ENCODE measurements around the gene OSBP2. TPM values are rescaled to one million over a fixed set of nuclear protein-coding genes. Genes with fewer than 3 reads are reported as not detected.

OSBP2 gene
- total RNA-seq, 4 donors from 2014 or later = 0.66 to 2.4 (median 1.6) TPM

DNA sequence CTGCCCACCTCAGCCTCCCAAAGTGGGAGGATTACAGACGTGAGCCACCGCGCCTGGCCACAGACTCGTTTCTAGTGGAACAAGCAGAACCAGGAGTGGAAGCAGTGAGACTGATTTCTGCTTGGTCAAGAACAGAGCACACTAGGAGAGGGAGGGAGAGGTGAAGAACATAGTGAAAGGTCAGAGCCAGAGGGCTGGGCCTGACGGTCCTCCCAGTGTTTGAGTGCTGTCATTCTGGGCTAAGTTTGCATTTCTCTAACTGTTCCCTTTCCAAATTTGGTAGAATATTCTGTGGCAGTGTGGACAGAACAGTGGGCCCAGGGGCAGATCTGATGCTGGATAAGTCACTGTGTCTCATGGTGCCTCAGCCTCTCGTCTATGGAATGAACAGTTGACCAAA, 55.2 kb downstream of the OSBP2 start:
- WGBS, 2 donors = 59 to 61% methylated on average over 6 of the region's 6 CpGs
- Histone ChIP-seq H3K4me1 (peaks cover 0 to 9% (median 0%) of the 10 kb centered on the region in 4 donors), H3K9me3 (no peaks in the 10 kb centered on the region), H3K27me3 (no peaks in the 10 kb centered on the region), H3K27ac (no peak overlapping the region), H3K4me3 (no peak overlapping the region), H3K36me3 (no peaks in the 10 kb centered on the region)
- no peak for DNase-seq (ENCODE audit: low spot score in 2 of 2)
- TF ChIP-seq, protein P1, sequence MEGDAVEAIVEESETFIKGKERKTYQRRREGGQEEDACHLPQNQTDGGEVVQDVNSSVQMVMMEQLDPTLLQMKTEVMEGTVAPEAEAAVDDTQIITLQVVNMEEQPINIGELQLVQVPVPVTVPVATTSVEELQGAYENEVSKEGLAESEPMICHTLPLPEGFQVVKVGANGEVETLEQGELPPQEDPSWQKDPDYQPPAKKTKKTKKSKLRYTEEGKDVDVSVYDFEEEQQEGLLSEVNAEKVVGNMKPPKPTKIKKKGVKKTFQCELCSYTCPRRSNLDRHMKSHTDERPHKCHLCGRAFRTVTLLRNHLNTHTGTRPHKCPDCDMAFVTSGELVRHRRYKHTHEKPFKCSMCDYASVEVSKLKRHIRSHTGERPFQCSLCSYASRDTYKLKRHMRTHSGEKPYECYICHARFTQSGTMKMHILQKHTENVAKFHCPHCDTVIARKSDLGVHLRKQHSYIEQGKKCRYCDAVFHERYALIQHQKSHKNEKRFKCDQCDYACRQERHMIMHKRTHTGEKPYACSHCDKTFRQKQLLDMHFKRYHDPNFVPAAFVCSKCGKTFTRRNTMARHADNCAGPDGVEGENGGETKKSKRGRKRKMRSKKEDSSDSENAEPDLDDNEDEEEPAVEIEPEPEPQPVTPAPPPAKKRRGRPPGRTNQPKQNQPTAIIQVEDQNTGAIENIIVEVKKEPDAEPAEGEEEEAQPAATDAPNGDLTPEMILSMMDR (IDR thresholded peaks at IDR 0.05) = no peak
- TF ChIP-seq POLR2A (IDR thresholded peaks at IDR 0.05) = no peak
- no peak for TF ChIP-seq EP300 (IDR thresholded peaks at IDR 0.05)

DNA sequence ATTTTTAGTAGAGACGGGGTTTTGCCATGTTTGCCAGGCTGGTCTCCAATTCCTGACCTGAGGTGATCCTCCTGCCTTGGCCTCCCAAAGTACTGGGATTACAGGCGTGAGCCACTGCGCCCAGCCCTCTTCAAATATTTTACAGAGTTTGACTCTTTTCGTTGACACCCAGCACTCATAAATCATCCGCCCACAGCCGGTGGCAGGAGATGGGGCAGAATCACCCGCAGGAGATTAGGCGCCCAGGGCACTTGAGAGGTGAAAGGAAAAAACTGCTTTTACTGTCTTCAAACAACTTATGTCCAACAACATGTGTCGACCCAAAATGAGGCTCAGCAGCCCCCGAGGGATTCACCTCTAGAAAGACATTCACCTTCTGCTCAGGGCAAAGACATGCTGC, 56.9 kb downstream of the OSBP2 start:
- H3K4me3 ChIP-seq = no peak overlapping the region
- TF ChIP-seq, protein P1 (IDR thresholded peaks at IDR 0.05) = no peak
- TF ChIP-seq POLR2A (IDR thresholded peaks at IDR 0.05) (no peak), EP300 (IDR thresholded peaks at IDR 0.05) (no peak)
- H3K27me3 ChIP-seq = no peaks in the 10 kb centered on the region
- H3K27ac ChIP-seq = no peak overlapping the region
- no peaks in the 10 kb centered on the region for H3K9me3 ChIP-seq
- WGBS, 2 donors = 81 to 85% methylated on average over 10 of the region's 10 CpGs
- peaks cover 0 to 9% (median 0%) of the 10 kb centered on the region in 4 donors for H3K4me1 ChIP-seq
- DNase-seq (ENCODE audit: low spot score in 2 of 2) = no peak
- no peaks in the 10 kb centered on the region for H3K36me3 ChIP-seq

DNA sequence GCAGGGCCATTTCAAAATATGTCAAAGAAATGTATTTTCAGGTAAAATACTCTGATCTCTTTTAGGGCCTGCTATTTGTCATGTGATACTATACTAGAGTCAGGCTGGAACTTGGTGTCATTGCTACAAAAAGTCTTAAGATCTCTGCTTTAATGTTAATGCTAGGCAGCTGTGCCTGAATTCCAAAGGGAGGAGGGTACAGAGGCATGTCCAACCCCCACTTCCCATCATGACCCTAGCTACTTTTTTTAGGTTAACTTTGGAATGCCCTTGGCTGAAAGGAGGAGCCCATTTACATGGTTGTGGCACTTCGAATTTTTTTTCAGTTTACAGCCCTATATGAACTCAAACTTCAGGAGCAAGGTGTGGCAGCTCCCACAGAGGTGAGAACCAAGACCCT, 58.1 kb downstream of the OSBP2 start:
- 38 to 52% methylated on average over 1 of the region's 1 CpG for WGBS, 2 donors
- Histone ChIP-seq H3K4me3 (no peak overlapping the region), H3K27me3 (no peaks in the 10 kb centered on the region), H3K27ac (no peak overlapping the region), H3K9me3 (no peaks in the 10 kb centered on the region), H3K36me3 (no peaks in the 10 kb centered on the region), H3K4me1 (peaks cover 0 to 9% (median 0%) of the 10 kb centered on the region in 4 donors)
- TF ChIP-seq POLR2A (IDR thresholded peaks at IDR 0.05) (no peak), EP300 (IDR thresholded peaks at IDR 0.05) (no peak)
- TF ChIP-seq, protein P1 (IDR thresholded peaks at IDR 0.05) = no peak
- DNase-seq (ENCODE audit: low spot score in 2 of 2) = no peak

DNA sequence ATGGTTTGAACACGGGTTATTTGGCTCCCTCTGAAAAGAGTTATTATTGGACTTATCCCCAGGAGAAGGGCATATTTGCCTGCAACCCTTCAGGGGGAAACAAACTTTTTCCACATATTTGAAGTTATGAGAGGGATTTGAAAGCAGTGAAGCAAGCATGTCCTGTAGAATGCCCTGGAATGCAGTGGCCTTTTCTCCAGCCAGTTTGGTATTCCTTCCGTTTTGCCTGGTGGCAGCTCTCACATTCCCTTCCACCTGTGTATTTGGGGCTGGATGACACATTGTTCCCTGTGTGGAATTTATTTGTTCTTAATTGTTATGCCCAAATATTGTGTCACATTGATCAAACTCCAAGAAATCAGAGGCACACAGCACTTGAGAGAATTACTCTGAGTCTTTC, 59.0 kb downstream of the OSBP2 start:
- Histone ChIP-seq H3K27ac (no peak overlapping the region), H3K4me1 (peaks cover 0 to 9% (median 0%) of the 10 kb centered on the region in 4 donors)

DNA sequence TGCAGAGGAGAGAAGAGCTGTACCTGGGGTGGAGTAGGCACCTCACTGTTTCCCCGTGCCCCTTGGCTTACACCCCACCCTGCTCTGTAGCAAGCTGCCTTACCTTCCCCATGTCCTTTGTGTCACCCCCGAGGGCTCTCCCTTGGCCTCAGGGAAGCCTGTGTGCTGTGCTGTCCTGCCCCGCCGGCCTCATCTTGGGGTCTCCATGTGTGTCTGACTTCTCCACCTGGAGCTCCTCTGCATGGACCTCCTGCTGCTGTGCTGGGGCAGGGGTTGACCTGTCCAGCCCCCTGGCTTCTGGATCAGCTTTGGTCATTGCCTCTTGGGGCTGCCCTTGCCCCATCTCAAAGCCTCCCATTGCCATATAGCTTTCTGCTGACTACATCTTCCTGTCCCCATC, 59.8 kb downstream of the OSBP2 start:
- Histone ChIP-seq H3K27me3 (no peaks in the 10 kb centered on the region), H3K4me1 (peaks cover 0 to 9% (median 0%) of the 10 kb centered on the region in 4 donors), H3K4me3 (no peak overlapping the region), H3K36me3 (no peaks in the 10 kb centered on the region), H3K9me3 (no peaks in the 10 kb centered on the region), H3K27ac (no peak overlapping the region)
- TF ChIP-seq EP300 (IDR thresholded peaks at IDR 0.05) = no peak
- TF ChIP-seq, protein P1 (IDR thresholded peaks at IDR 0.05) = no peak
- TF ChIP-seq POLR2A (IDR thresholded peaks at IDR 0.05) = no peak
- no peak for DNase-seq (ENCODE audit: low spot score in 2 of 2)
- 96 to 100% methylated on average over 4 of the region's 4 CpGs for whole genome bisulfite sequencing, 2 donors

More for the DNA sequence above, 59.0 kb downstream of the OSBP2 start:
- 32 to 37% methylated on average over 2 of the region's 2 CpGs for WGBS, 2 donors
- TF ChIP-seq EP300 (IDR thresholded peaks at IDR 0.05) (no peak), POLR2A (IDR thresholded peaks at IDR 0.05) (no peak)
- TF ChIP-seq, protein P1 (IDR thresholded peaks at IDR 0.05) = no peak
- H3K9me3 ChIP-seq = no peaks in the 10 kb centered on the region
- no peaks in the 10 kb centered on the region for H3K36me3 ChIP-seq
- DNase-seq (ENCODE audit: low spot score in 2 of 2) = no peak
- H3K4me3 ChIP-seq = no peak overlapping the region
- no peaks in the 10 kb centered on the region for H3K27me3 ChIP-seq

All from tibial nerve (tissue), 4 donors.